ENCODE measurements around the gene BLOC1S3. TPM values are rescaled to one million over a fixed set of nuclear protein-coding genes. Genes with fewer than 3 reads are reported as not detected.

The BLOC1S3 gene
- total and polyA plus RNA-seq, 2 of the 13 experiments (the other 11 are each of a cell fraction or from before 2014, with no cell fraction given) = 4.3 to 4.8 TPM

DNA sequence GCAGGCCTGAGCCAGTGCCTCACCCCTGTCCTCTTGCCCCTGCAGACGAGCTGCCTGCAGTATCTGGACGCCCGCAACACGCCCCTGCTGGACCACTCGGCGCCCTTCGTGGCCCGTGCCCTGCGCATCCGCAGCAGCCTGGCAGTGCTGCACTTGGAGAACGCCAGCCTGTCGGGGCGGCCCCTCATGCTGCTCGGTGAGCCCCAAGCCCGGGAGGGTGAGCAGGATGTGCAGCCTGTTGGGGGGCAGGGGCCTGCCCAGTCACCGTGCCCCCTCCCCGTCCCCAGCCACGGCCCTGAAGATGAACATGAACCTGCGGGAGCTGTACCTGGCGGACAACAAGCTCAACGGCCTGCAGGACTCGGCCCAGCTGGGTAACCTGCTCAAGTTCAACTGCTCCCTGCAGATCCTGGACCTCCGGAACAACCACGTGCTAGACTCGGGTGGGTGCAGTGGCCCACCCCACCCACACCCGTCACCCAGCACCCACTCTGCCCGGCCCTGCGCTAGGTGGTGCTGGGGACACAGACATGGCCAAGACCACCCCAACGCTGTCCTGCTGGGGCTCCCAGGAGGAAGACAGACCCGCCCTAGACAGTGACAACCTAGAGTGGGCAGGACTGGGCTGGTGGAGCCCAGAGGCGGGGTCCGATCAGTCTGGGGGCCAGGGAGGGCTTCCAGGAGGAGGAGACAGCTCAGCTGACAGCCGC, 36.4 kb upstream of the BLOC1S3 start (continued):
- TF ChIP-seq, protein P1, sequence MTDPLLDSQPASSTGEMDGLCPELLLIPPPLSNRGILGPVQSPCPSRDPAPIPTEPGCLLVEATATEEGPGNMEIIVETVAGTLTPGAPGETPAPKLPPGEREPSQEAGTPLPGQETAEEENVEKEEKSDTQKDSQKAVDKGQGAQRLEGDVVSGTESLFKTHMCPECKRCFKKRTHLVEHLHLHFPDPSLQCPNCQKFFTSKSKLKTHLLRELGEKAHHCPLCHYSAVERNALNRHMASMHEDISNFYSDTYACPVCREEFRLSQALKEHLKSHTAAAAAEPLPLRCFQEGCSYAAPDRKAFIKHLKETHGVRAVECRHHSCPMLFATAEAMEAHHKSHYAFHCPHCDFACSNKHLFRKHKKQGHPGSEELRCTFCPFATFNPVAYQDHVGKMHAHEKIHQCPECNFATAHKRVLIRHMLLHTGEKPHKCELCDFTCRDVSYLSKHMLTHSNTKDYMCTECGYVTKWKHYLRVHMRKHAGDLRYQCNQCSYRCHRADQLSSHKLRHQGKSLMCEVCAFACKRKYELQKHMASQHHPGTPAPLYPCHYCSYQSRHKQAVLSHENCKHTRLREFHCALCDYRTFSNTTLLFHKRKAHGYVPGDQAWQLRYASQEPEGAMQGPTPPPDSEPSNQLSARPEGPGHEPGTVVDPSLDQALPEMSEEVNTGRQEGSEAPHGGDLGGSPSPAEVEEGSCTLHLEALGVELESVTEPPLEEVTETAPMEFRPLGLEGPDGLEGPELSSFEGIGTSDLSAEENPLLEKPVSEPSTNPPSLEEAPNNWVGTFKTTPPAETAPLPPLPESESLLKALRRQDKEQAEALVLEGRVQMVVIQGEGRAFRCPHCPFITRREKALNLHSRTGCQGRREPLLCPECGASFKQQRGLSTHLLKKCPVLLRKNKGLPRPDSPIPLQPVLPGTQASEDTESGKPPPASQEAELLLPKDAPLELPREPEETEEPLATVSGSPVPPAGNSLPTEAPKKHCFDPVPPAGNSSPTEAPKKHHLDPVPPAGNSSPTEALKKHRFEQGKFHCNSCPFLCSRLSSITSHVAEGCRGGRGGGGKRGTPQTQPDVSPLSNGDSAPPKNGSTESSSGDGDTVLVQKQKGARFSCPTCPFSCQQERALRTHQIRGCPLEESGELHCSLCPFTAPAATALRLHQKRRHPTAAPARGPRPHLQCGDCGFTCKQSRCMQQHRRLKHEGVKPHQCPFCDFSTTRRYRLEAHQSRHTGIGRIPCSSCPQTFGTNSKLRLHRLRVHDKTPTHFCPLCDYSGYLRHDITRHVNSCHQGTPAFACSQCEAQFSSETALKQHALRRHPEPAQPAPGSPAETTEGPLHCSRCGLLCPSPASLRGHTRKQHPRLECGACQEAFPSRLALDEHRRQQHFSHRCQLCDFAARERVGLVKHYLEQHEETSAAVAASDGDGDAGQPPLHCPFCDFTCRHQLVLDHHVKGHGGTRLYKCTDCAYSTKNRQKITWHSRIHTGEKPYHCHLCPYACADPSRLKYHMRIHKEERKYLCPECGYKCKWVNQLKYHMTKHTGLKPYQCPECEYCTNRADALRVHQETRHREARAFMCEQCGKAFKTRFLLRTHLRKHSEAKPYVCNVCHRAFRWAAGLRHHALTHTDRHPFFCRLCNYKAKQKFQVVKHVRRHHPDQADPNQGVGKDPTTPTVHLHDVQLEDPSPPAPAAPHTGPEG (CRISPR knock-in tag; IDR thresholded peaks at IDR 0.05) = no peak
- TF ChIP-seq FOXK1 (CRISPR knock-in tag; IDR thresholded peaks at IDR 0.05; ENCODE audit: borderline replicate concordance, low read depth) = no peak
- no peak for TF ChIP-seq YEATS4 (CRISPR knock-in tag; IDR thresholded peaks at IDR 0.05; ENCODE audit: borderline replicate concordance)
- TF ChIP-seq CENPX (CRISPR knock-in tag; IDR thresholded peaks at IDR 0.05) = no peak
- TF ChIP-seq ETV5 (CRISPR knock-in tag; IDR thresholded peaks at IDR 0.05; ENCODE audit: borderline replicate concordance) = no peak
- TF ChIP-seq ZNF274 (CRISPR knock-in tag; IDR thresholded peaks at IDR 0.05) = no peak

DNA sequence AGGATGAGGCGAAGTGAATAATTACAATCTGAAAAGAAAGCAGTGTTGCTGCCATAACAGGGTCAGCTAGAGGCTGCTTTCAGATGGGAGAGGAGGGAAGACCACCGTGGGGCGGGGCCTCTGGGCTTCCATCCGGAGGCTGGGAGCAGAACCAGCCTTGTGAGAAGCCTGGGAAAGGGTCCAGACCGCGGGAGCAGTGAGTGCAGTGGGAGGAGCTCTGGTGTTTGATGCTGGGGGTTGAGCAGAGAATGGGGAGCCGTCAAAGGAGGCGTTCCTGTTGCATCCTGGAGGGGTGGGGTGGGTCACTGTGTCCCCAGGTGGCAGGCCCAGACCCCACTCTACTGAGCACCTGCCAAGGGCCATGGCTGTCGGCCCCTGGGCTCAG, 35.9 kb upstream of the BLOC1S3 start:
- Histone ChIP-seq H2AFZ (ENCODE audit: low read length) (no peak overlapping the region), H3K4me2 (ENCODE audit: low read depth, low read length) (no peak overlapping the region), H3K9me3 (ENCODE audit: low read length) (no peaks in the 10 kb centered on the region), H3K9ac (ENCODE audit: insufficient read depth, low read depth, low read length) (no peak overlapping the region), H3K4me3 (replicated peaks in 1 of 3; ENCODE audit: insufficient read depth in 1 of 3, low read depth in 2 of 3, low read length in 3 of 3) (no peak overlapping the region), H3K79me2 (ENCODE audit: insufficient read depth, low read length) (peaks cover 3% of the 10 kb centered on the region), H3K4me1 (ENCODE audit: insufficient read depth, low read length) (peaks cover 6% of the 10 kb centered on the region), H3K36me3 (replicated peaks in 1 of 2; ENCODE audit: control insufficient read depth in 1 of 2, insufficient read depth in 2 of 2, low read length in 2 of 2) (peaks cover 9 to 10% of the 10 kb centered on the region in 2 experiments; a peak in 3 of 5 replicates), H3K27me3 (ENCODE audit: control insufficient read depth in 1 of 2, insufficient read depth in 2 of 2, low read length in 2 of 2) (no peaks in the 10 kb centered on the region), H3K27ac (ENCODE audit: extremely low read length, insufficient read depth, low read length) (no peak overlapping the region), H4K20me1 (ENCODE audit: insufficient read depth, low read length) (no peaks in the 10 kb centered on the region)
- peak; percentile 4 for TF ChIP-seq AGO2 (optimal IDR thresholded peaks at IDR 0.05; ENCODE audit: low read depth, low read length)
- TF ChIP-seq, protein P2, sequence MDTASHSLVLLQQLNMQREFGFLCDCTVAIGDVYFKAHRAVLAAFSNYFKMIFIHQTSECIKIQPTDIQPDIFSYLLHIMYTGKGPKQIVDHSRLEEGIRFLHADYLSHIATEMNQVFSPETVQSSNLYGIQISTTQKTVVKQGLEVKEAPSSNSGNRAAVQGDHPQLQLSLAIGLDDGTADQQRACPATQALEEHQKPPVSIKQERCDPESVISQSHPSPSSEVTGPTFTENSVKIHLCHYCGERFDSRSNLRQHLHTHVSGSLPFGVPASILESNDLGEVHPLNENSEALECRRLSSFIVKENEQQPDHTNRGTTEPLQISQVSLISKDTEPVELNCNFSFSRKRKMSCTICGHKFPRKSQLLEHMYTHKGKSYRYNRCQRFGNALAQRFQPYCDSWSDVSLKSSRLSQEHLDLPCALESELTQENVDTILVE (CRISPR knock-in tag; IDR thresholded peaks at IDR 0.05) = no peak
- CTCF ChIA-PET (ENCODE audit: low intra/inter-chr PET ratio, low total read pairs) = no interaction called here
- intact Hi-C loops (cut with micrococcal nuclease; ENCODE audit: unreplicated experiment) = no loop called here
- no TSS peak for BruUV-seq (replicated peaks)
- in situ Hi-C loops (cut with HindIII; ENCODE audit: extremely low pct_ligation_motif_present, low pct_unique_long_range_greater_than_20kb) = no loop called here
- no peak for DNase-seq (ENCODE audit: low spot score)
- ATAC-seq = no peak
- POLR2A ChIA-PET = no interaction called here
- WGBS (ENCODE audit: low lambda C conversion rate) = 94% methylated on average over 7 of the region's 9 CpGs
- no peak for FAIRE-seq

Measured in HepG2 (cell line).